K562 (cell line): Measurements from ENCODE around the gene SPATA31C2. TPM values are rescaled to one million over a fixed set of nuclear protein-coding genes. Genes with fewer than 3 reads are reported as not detected.
A peak's percentile ranks its signal among the peaks of the same experiment; 100 is the strongest.

Source experiments
- ATAC-seq: fragments of 200-7000 bp; cut with Tn5 transposase; 3 replicates; pipeline ENCODE4 v1.9.1; 2020; ENCODE audit warnings: moderate library complexity
- BruUV-seq: library from RNA; stranded (reverse); fragments of 400-500 nt; replicated peaks from 2 replicates; lab custom pipeline; 2021; lab: Mats Ljungman, UMichigan
- CTCF ChIA-PET: fragments of 300-600 bp; formaldehyde crosslinking; extraction: SDS; loops from one replicate; lab custom pipeline; 2021; ENCODE audit warnings: low intra/inter-chr PET ratio; lab: Yijun Ruan, JAX
- POLR2A ChIA-PET: fragments of 300-600, 350-650 bp; sonication (Branson Sonifier 250); formaldehyde crosslinking; extraction: SDS; loops from one replicate; lab custom pipeline; 2021; ENCODE audit warnings: antibody characterized with exemption, inconsistent platforms; lab: Yijun Ruan, JAX
- DNase-seq, 4 experiments: peaks; one replicate each; pipeline versions ENCODE4 v3.0.0 to v3.0.0-alpha.2; 2011 to 2018; ENCODE audit warnings: low spot score in 3 of 4, mixed read lengths in 3 of 4; ENCODE audit errors: extremely low read depth in 1 of 4
- FAIRE-seq: peaks from 2 replicates; lab custom pipeline; 2011; peaks lifted over from hg19 to GRCh38; lab: Jason Lieb, UNC
- H2AFZ ChIP-seq: 2 replicates; pipeline ENCODE4 v1.6.0; 2011; ENCODE audit warnings: low read depth, low read length, control low read depth, inconsistent platforms
- H3K27ac ChIP-seq: fragments of 200-600 bp; 3 replicates; pipeline ENCODE4 v1.8.0; 2011; ENCODE audit warnings: low read depth, mild to moderate bottlenecking, control low read depth, inconsistent platforms, low read length, moderate library complexity, mixed read lengths; ENCODE audit errors: extremely low read depth
- H3K27me3 ChIP-seq, 2 experiments: fragments of 300-600 bp in 1 of 2; 2 replicates in 1 of 2; 3 replicates in 1 of 2; pipeline versions ENCODE4 v1.6.0 to v1.8.0; 2011; ENCODE audit warnings: inconsistent platforms in 2 of 2, low read length in 2 of 2, mild to moderate bottlenecking in 1 of 2, mixed read lengths in 1 of 2, moderate library complexity in 1 of 2; ENCODE audit not compliant: control insufficient read depth in 2 of 2, insufficient read depth in 2 of 2
- H3K36me3 ChIP-seq: fragments of 300-600 bp; 3 replicates; pipeline ENCODE4 v1.8.0; 2011; ENCODE audit warnings: mild to moderate bottlenecking, low read length, inconsistent platforms; ENCODE audit not compliant: control insufficient read depth, insufficient read depth
- H3K4me1 ChIP-seq, 2 experiments: fragments of 200-600 bp in 1 of 2; replicated peaks in 1 of 2; 2 replicates in 1 of 2; 3 replicates in 1 of 2; pipeline versions ENCODE4 v1.5.1 to v1.8.0; 2011; ENCODE audit warnings: inconsistent platforms in 2 of 2, low read length in 2 of 2, mild to moderate bottlenecking in 1 of 2, mixed read lengths in 1 of 2, moderate library complexity in 1 of 2; ENCODE audit not compliant: control insufficient read depth in 2 of 2, insufficient read depth in 2 of 2
- H3K4me2 ChIP-seq: 2 replicates; pipeline ENCODE4 v1.6.1; 2011; ENCODE audit warnings: low read length, control low read depth, inconsistent platforms, mixed read lengths; ENCODE audit not compliant: insufficient read depth
- H3K4me3 ChIP-seq: fragments of 200-600 bp; sonication (generic), shearing (Covaris generic); 2 replicates; pipeline ENCODE4 v1.5.1; 2016; ENCODE audit warnings: control low read depth, inconsistent platforms
- H3K79me2 ChIP-seq: fragments of 200-600 bp; 3 replicates; pipeline ENCODE4 v1.8.0; 2011; ENCODE audit warnings: low read length, inconsistent platforms; ENCODE audit not compliant: control insufficient read depth, insufficient read depth
- H3K9ac ChIP-seq, 2 experiments: 2 replicates each; pipeline versions ENCODE4 v1.6.0 to v1.6.1; 2011; ENCODE audit warnings: low read depth in 2 of 2, low read length in 2 of 2, control low read depth in 1 of 2, inconsistent platforms in 1 of 2, mild to moderate bottlenecking in 1 of 2, mixed read lengths in 1 of 2; ENCODE audit not compliant: insufficient read depth in 1 of 2
- H3K9me1 ChIP-seq: one replicate; pipeline ENCODE4 v1.6.0; 2011; ENCODE audit warnings: inconsistent platforms, mild to moderate bottlenecking, low read length, moderate library complexity; ENCODE audit not compliant: control insufficient read depth, insufficient read depth
- H3K9me3 ChIP-seq: replicated peaks from 2 replicates; pipeline ENCODE4 v1.5.1; 2011; ENCODE audit warnings: low read depth, low read length, inconsistent platforms; ENCODE audit not compliant: control insufficient read depth, insufficient read depth
- H4K20me1 ChIP-seq: replicated peaks from 2 replicates; pipeline ENCODE4 v1.6.1; 2011; ENCODE audit warnings: low read length, inconsistent platforms, mixed read lengths; ENCODE audit not compliant: control insufficient read depth, insufficient read depth
- CEBPG ChIP-seq, 3 experiments: fragments of 200-800 bp in 1 of 3; sonication (Bioruptor generic) in 1 of 3; sonication (generic) in 1 of 3; formaldehyde crosslinking in 1 of 3; IDR thresholded peaks in 2 of 3; conservative IDR thresholded peaks in 1 of 3; 2 replicates each; pipeline versions ENCODE4 v1.6.1 to v1.8.0; 2016 to 2022; ENCODE audit warnings: missing compliant biosample characterization in 2 of 3, missing genetic modification characterization in 2 of 3, mild to moderate bottlenecking in 1 of 3, missing genetic modification reagents in 1 of 3
- DACH1 ChIP-seq: fragments of 450-650 bp; IDR thresholded peaks from 2 replicates; pipeline ENCODE4 v1.6.1; 2018; ENCODE audit not compliant: partially characterized antibody
- POLR2AphosphoS2 ChIP-seq: IDR thresholded peaks from 2 replicates; pipeline ENCODE4 v1.6.1; 2012; ENCODE audit warnings: low read length, improper control_type of control experiment
- ZNF75A ChIP-seq: fragments of 450-650 bp; formaldehyde crosslinking; IDR thresholded peaks from 2 replicates; pipeline ENCODE4 v1.4.0; 2020; ENCODE audit warnings: mild to moderate bottlenecking
- WGBS: fragments of 100-300 bp; shearing (Covaris generic); methylation state at CpG from one replicate; pipeline ENCODE4 v1.1.6; 2016; ENCODE audit warnings: low coverage, mixed read lengths; ENCODE audit not compliant: insufficient coverage; ENCODE audit errors: missing lambda C conversion rate; 5-methylcytosine and 5-hydroxymethylcytosine counted together
- in situ Hi-C: fragments of 300-500 bp; cut with MboI; formaldehyde crosslinking; loops from 4 replicates; pipeline ENCODE4 v1.15.0; 2018; ENCODE audit warnings: inconsistent platforms, mixed read lengths
- intact Hi-C: fragments of 100-400 bp; cut with micrococcal nuclease; formaldehyde crosslinking; loops from 2 replicates; pipeline ENCODE4 v1.14.2; 2022
- polyA plus RNA-seq, 8 experiments: library from polyadenylated mRNA; depleted of rRNA in 4 of 8; stranded (reverse) in 5 of 8; unstranded in 3 of 8; fragments of >200 nt; fragmentation: Nextera tagmentation in 2 of 8; fragmentation: Illumina TruSeq in 1 of 8; extraction: Ambion mirVana in 2 of 8; extraction: Trizol in 1 of 8; gene quantifications; 2 replicates each; pipeline versions ENCODE4 v1.2.1 to v1.2.3, GENCODE V29; 2011 to 2014; ENCODE audit warnings: inconsistent platforms in 1 of 8, missing spikeins in 1 of 8
- total RNA-seq, 7 experiments: library from RNA; depleted of rRNA in 6 of 7; stranded (reverse); fragments of >200 nt in 6 of 7; fragmentation: Illumina TruSeq in 2 of 7; extraction: Trizol in 2 of 7; gene quantifications; 2 replicates each; pipeline versions ENCODE4 v1.2.1 to v1.2.3, GENCODE V29; 2011 to 2021; ENCODE audit warnings: low replicate concordance in 1 of 7
- TF ChIP-seq, protein P1 (sequence below): sonication (generic); formaldehyde crosslinking; IDR thresholded peaks from 2 replicates; pipeline ENCODE4 v1.8.0; 2022; ENCODE audit warnings: mild to moderate bottlenecking, missing genetic modification reagents, borderline replicate concordance

The SPATA31C2 gene
- total and polyA plus RNA-seq, 9 of the 15 experiments (the other 6 are each of a cell fraction or from before 2014, with no cell fraction given), result 0.04 to 0.27 (median 0.16) TPM

- FAIRE-seq (no peak), DNase-seq (no peak), ATAC-seq (no peak)
- Histone ChIP-seq H3K4me3 (no peak overlapping the region), H3K27me3 (no peaks in the 10 kb centered on the region; a peak in 2 of 5 replicates), H3K27ac (no peak overlapping the region), H3K79me2 (no peaks in the 10 kb centered on the region), H3K9me3 (no peaks in the 10 kb centered on the region), H3K4me2 (no peak overlapping the region), H4K20me1 (no peaks in the 10 kb centered on the region; the same call in 1 of the 2 replicates), H2AFZ (no peak overlapping the region), H3K9ac (no peak overlapping the region), H3K4me1 (no peaks in the 10 kb centered on the region), H3K36me3 (no peaks in the 10 kb centered on the region), H3K9me1 (no peaks in the 10 kb centered on the region)
- ChIA-PET CTCF (no interaction called here), POLR2A (no interaction called here)
- TF ChIP-seq CEBPG (CRISPR knock-in tag; IDR thresholded peaks at IDR 0.05) (no peak), CEBPG (tag; conservative IDR thresholded peaks at IDR 0.05 in 1 of 2, IDR thresholded peaks at IDR 0.05 in 1 of 2) (peak; percentile 29 to 44; a peak in 3 of 4 replicates), DACH1 (no peak), POLR2AphosphoS2 (no peak), ZNF75A (CRISPR knock-in tag) (peak; percentile 90)
- TF ChIP-seq, protein P1, sequence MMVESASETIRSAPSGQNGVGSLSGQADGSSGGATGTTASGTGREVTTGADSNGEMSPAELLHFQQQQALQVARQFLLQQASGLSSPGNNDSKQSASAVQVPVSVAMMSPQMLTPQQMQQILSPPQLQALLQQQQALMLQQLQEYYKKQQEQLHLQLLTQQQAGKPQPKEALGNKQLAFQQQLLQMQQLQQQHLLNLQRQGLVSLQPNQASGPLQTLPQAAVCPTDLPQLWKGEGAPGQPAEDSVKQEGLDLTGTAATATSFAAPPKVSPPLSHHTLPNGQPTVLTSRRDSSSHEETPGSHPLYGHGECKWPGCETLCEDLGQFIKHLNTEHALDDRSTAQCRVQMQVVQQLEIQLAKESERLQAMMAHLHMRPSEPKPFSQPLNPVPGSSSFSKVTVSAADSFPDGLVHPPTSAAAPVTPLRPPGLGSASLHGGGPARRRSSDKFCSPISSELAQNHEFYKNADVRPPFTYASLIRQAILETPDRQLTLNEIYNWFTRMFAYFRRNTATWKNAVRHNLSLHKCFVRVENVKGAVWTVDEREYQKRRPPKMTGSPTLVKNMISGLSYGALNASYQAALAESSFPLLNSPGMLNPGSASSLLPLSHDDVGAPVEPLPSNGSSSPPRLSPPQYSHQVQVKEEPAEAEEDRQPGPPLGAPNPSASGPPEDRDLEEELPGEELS (CRISPR knock-in tag), result no peak
- BruUV-seq, result no TSS peak
- in situ Hi-C loops, result no loop called here
- intact Hi-C loops, result no loop called here
- WGBS, result 0% methylated on average over 4 of the region's 4 CpGs
These were observed 48.1 kb downstream of the SPATA31C2 start for GRCh38 chr9:88090151-88090581.
